Stimulated activated CD4-positive, alpha-beta T cell treated with anti-CD3 and anti-CD28 coated beads, Interleukin-15, amount 100 ng/mL, for 24 hours (primary cell): ENCODE measurements around the gene DCP2.
A peak's percentile ranks its signal among the peaks of the same experiment; 100 is the strongest.

Source experiments
- DNase-seq: peaks from one replicate; pipeline ENCODE4 v3.0.0-alpha.2; 2020

DCP2 gene

GRCh38 chr5:112967520-112968083 is 9.0 kb upstream of the DCP2 start:
- no peak for DNase-seq

DNA sequence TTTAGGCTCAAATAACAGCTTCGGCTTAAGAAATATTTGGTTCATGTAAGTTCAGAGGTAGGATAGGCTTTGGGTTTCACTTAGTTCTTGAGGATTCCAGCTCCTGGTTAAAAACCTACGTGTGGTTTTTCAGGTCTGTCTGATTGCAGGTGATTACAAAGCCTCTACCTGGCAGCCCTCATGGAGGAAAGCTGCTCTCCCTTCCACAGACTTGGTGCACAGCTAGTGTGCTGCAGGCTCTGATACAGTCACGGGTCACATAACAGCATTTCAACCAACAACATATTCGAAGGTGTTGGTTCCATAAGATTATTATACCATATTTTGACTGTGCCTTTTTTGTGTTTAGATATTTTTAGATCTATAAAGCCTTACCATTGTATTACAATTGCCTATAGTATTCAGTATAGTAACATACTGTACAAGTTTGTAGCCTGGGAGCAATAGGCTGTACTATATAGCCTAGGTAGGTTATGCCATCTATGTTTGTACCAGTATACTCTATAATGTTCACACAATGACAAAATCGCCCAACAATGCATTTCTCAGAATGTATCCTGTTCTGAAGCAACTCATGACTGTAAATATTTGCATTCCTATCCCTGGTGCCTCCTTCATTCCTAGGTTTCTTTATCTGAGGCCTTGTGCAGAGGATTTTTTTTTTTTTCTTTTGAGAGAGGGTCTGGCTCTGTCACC is 8.0 kb upstream of the DCP2 start:
- DNase-seq, result no peak

- DNase-seq, result no peak
Observed at GRCh38 chr5:112971276-112971675, 5.3 kb upstream of the DCP2 start.

- DNase-seq, result no peak
Observed at GRCh38 chr5:112973036-112973435, 3.6 kb upstream of the DCP2 start.

- DNase-seq, result no peak
Observed at GRCh38 chr5:112973904-112974303, 2.7 kb upstream of the DCP2 start.

- DNase-seq, result no peak
Observed at GRCh38 chr5:112974901-112975300, 1.7 kb upstream of the DCP2 start.

DNA sequence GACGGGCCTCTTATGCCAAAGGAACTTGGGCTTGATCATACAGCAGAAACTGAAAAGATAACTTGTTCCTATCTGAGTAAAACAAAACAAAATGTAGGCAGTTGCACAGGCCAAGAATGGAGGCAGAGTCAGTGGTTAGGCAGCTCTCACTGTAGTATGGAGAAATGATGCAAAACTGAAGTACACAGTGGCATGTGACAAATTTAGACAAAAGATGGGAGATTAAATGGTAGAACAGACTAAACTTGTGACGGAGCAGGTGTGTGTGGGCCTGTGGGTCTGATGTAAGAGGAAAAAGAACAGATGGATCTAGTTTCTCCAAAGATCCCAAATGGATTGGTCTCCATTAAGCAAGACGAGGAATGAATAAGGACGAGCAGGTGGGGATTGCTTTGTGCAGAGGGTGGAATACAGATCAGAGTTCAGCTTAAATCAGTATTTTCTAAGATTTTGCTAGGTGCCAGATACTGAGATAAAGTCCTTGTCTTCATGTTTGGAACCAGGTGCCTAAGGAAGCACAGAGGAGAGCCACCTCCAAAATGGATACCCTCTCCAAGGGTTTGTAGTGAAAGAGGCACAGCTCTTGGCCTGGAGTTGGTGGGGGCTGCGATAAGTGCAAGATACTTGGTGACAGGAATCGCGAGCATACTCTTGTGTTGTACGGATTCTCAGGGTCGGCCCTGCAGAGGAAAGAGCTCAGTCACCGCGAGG is 722 bp upstream of the DCP2 start:
- peak; percentile 12 for DNase-seq

- DNase-seq, result no peak
Observed at GRCh38 chr5:112977440-112977861, 853 bp downstream of the DCP2 start.

GRCh38 chr5:112978836-112979235 is 2.2 kb downstream of the DCP2 start:
- DNase-seq, result no peak

DNA sequence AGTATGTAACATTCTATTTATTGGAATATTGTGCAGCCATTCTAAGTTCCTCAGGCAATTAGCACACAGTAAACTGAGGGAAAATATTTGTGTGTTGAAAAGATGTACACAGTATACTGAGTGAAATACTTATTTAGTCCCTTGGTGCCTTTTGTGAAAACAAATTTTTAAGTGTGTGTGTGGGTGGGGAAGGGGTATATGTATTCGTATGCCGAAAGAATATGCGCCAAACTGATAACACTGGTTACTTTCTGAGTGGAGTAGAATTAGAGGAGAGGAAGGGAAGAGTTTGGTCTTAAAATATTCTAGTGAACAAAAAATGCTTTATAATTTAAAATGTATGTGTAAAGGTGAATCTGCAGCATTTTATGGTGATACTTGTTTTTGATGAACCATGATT is 3.1 kb downstream of the DCP2 start:
- DNase-seq, result no peak

GRCh38 chr5:112983363-112983762 is 6.8 kb downstream of the DCP2 start:
- no peak for DNase-seq

DNA sequence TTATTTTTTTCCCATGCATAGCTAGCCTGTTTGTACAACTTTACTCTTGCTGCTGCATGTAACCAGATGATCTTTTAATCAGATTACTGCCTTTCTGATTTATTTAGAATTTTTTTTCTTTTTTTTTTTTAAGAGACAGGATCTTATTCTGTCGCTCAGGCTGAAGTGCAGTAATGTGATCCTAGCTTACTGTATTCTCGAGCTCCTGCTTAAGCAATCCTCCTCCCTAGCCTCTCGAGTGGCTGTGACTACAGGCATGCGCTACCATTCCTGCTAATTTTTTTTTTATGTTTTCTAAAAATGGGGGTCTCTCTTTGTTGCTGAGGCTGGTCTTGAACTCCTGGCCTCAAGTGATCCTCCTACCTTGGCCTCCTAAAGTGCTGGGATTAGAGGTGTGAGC is 9.6 kb downstream of the DCP2 start:
- no peak for DNase-seq

GRCh38 chr5:112995764-112996618 is 19.4 kb downstream of the DCP2 start:
- peak; percentile 80 for DNase-seq

GRCh38 chr5:112996830-112997374 is 20.3 kb downstream of the DCP2 start:
- DNase-seq, result no peak

DNA sequence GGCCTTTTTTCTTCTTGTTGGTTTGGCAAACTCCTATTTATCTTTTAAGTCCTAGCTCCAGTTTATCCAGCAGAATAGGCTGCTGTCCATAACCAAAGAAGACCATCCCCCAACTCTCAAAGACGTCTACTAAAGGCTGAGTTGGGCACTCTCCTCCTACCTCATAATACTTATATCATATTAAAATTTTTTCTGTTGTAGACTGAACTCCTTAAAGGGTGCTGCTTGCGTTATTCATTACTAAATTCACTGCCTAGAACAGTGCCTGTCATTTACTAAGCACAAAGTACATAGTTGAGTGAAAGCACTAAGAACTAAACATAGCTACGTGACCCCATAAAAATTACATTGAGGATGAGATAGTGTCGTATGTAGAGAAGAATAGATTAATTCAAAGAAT is 21.7 kb downstream of the DCP2 start:
- no peak for DNase-seq

DNA sequence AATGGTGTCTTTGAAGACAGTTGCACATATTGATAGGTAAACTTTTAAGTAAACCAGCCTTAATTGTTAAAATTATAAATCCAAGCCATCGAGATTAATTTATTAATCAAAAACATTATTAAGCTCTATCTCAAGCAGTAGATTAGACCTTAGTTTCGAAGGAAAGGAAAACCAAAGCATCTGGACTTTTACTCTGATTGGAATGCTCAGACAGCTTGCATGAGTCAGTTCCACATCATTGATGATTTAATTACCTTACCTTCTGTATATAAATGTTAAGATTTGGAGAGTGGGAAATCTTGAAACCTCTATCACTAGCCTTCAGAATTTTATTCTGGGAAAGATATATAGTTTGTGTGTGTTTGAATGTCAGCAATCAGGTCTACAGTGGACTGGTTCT is 23.9 kb downstream of the DCP2 start:
- DNase-seq, result no peak

DNA sequence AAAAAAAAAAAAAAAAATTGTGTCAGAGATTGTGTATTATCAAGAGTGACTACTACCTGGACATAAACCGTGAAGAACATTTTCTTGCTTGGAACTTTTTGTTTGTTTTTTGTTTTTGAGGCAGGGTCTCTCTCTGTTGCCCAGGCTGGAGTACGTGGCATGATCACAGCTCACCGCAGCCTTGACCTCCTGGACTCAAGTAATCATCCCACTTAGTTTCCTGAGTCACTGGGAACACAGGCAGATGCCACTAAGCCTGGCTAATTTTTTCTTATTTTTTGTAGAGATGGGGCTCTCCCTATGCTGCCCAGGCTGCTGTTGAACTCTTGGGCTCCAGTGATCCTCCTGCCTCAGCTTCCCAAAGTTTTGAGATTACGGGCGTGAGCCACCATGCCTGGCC is 25.8 kb downstream of the DCP2 start:
- no peak for DNase-seq

DNA sequence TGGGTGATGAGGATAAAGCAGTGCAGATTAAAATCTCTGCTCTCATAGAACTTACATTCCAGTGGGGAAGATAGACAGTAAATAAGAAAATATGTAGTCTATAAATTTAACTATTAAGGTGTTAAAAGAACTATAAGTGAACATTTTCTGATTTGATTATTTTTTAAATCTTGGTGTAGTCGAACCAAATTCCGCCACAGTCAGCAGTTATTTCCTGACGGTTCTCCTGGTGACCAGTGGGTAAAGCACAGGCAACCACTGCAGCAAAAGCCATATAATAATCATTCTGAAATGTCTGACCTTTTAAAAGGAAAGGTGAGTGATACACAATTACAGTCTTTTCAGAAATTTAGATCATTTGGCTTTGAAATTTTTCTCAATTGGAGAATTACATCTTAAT is 27.2 kb downstream of the DCP2 start:
- no peak for DNase-seq

GRCh38 chr5:113005454-113005853 is 28.9 kb downstream of the DCP2 start:
- no peak for DNase-seq

- no peak for DNase-seq
Observed at GRCh38 chr5:113017881-113018635, 41.5 kb downstream of the DCP2 start.

DNA sequence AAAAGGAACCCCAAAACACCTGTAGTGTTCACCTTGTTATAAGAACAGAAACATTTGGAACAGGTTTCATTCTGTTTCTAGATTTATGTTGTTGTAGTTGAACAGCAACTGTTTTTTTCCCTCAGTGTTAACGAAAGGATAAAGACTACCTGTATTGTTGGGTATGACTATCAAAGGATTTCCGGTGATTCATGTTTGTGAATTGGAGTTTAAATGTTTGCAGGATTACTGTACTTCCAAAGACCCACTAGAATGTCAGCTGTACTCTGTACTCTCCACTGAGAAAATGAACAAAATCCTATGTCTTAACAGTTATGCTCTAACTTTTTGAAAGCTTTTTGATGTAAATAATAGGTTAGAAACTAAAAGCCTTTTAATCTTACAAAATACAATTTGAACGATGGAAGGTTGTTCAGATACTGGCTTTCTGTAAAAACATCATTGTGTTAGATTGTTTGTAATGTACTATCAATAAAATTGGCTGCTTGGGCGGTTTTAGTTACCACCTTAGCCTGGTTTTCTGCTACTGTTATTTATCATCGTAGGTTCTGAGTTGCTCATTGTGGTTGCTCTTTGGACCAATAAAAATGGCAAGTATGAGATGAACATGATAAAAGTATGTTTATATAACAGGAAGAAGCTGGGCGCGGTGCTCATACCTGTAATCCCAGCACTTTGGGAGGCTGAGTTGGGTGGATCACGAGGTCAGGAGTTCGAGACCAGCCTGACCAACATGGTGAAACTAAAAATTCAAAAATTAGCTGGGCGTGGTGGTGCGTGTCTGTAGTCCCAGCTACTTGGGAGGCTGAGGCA is 44.1 kb downstream of the DCP2 start:
- no peak for DNase-seq
